Measurements from ENCODE around the gene NTMT1. TPM values are rescaled to one million over a fixed set of nuclear protein-coding genes. Genes with fewer than 3 reads are reported as not detected.

NTMT1 gene
- total RNA-seq, 4 donors from 2014 or later, result 1.8 to 30.8 (median 21.6) TPM

DNA sequence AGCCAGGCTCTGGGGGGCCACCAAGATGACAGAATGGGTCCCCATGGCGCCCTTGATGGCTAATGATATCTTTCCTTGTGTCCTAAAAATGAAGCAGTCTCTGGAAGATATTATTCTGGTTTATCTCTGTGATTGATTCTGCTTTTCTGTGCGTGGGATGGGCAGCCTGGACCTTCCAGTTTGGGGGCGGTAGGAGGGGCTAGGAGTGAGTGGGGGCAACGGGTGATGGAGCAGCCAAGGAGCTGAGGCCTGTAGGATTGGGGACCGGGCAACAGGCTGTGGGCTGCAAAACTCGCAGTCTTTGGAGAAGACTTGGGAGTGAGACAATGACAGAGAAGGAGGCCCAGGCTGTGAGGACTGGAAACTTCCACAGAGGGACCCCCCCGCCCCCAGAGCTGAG lies 48.3 kb downstream of the NTMT1 start:
- intact Hi-C loops (cut with DNase I; ENCODE audit: low total_unique reads), result no loop called here
- Histone ChIP-seq H3K36me3 (no peaks in the 10 kb centered on the region), H3K9me3 (no peaks in the 10 kb centered on the region), H3K4me3 (no peak overlapping the region), H3K27ac (no peak overlapping the region), H3K27me3 (no peaks in the 10 kb centered on the region), H3K4me1 (no peaks in the 10 kb centered on the region)
- TF ChIP-seq, protein P1, sequence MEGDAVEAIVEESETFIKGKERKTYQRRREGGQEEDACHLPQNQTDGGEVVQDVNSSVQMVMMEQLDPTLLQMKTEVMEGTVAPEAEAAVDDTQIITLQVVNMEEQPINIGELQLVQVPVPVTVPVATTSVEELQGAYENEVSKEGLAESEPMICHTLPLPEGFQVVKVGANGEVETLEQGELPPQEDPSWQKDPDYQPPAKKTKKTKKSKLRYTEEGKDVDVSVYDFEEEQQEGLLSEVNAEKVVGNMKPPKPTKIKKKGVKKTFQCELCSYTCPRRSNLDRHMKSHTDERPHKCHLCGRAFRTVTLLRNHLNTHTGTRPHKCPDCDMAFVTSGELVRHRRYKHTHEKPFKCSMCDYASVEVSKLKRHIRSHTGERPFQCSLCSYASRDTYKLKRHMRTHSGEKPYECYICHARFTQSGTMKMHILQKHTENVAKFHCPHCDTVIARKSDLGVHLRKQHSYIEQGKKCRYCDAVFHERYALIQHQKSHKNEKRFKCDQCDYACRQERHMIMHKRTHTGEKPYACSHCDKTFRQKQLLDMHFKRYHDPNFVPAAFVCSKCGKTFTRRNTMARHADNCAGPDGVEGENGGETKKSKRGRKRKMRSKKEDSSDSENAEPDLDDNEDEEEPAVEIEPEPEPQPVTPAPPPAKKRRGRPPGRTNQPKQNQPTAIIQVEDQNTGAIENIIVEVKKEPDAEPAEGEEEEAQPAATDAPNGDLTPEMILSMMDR (IDR thresholded peaks at IDR 0.05), result no peak
- TF ChIP-seq POLR2A (IDR thresholded peaks at IDR 0.05), result no peak
- no peak for DNase-seq

DNA sequence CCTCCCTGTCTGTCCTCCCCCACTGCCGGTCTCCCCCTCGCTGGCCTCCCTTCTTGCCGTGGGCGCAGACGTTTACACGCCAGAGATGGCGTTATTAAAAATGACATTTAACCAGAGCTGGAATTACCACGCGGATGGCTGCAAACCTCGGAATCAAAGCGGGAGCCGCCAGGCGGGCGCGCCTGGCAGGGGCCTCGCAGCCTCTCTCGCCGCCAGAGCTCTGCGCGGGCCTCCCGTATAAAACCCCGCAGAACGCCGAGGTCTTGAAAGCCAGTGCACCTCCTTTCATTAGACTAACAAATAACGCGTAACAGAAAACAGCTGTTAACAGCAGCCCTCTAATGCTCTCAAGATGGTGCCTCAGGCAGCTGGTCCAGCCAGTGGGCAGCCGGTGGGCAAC lies 49.7 kb downstream of the NTMT1 start:
- no peak for TF ChIP-seq POLR2A (IDR thresholded peaks at IDR 0.05)
- TF ChIP-seq, protein P1 (IDR thresholded peaks at IDR 0.05), result no peak
- Histone ChIP-seq H3K9me3 (no peaks in the 10 kb centered on the region), H3K27me3 (no peaks in the 10 kb centered on the region), H3K27ac (no peak overlapping the region), H3K4me3 (no peak overlapping the region), H3K36me3 (no peaks in the 10 kb centered on the region), H3K4me1 (no peaks in the 10 kb centered on the region)
- no peak for DNase-seq
- intact Hi-C loops (cut with DNase I; ENCODE audit: low total_unique reads), result no loop called here

DNA sequence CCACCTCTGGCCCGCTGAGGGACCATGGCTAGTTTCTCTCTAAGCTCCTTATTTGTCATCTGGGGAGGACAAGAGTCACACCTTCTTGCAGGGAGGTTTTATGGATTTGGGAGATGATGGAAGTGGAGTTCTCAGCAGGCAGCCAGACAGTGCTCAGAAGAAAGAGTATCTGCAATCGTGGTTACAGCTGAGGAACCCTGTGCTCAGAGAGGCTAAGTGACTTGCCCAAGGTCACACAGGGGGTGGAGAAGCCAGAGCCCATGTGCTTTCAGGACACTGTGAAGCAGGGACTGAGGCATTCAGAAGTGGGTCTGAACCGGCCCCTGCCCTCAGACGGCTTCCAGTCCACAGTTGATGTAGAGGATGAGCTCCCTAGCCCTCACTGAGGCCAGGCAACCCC lies 50.3 kb downstream of the NTMT1 start:
- no peak for TF ChIP-seq POLR2A (IDR thresholded peaks at IDR 0.05)
- TF ChIP-seq, protein P1 (IDR thresholded peaks at IDR 0.05), result no peak
- DNase-seq, result no peak
- H3K27ac ChIP-seq, result no peak overlapping the region
- H3K27me3 ChIP-seq, result no peaks in the 10 kb centered on the region
- H3K36me3 ChIP-seq, result no peaks in the 10 kb centered on the region
- H3K4me1 ChIP-seq, result no peaks in the 10 kb centered on the region
- intact Hi-C loops (cut with DNase I; ENCODE audit: low total_unique reads), result no loop called here
- H3K4me3 ChIP-seq, result no peak overlapping the region
- H3K9me3 ChIP-seq, result no peaks in the 10 kb centered on the region

DNA sequence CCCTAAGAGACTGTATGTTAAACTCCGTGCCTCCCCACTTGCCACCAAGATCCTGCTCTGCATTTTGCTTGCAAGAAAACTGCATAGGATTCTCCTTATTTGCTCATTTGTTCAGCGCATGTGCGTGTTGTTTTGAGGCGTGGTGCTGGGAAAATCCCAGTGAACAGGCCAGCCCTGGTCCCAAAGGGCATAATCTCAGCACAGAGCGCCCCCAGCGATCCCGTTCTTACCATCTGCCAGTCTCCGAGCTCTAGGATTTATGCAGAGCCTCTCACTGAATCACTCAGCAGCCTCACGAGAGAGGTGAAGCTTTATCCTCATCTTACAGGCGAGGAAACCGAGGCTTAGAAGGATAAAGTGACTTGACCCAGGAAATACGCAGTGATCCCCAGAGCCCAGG lies 51.0 kb downstream of the NTMT1 start:
- Histone ChIP-seq H3K36me3 (no peaks in the 10 kb centered on the region), H3K9me3 (no peaks in the 10 kb centered on the region), H3K27ac (no peak overlapping the region), H3K4me1 (no peaks in the 10 kb centered on the region), H3K27me3 (no peaks in the 10 kb centered on the region), H3K4me3 (no peak overlapping the region)
- intact Hi-C loops (cut with DNase I; ENCODE audit: low total_unique reads), result no loop called here
- TF ChIP-seq, protein P1 (IDR thresholded peaks at IDR 0.05), result no peak
- TF ChIP-seq POLR2A (IDR thresholded peaks at IDR 0.05), result no peak
- no peak for DNase-seq

DNA sequence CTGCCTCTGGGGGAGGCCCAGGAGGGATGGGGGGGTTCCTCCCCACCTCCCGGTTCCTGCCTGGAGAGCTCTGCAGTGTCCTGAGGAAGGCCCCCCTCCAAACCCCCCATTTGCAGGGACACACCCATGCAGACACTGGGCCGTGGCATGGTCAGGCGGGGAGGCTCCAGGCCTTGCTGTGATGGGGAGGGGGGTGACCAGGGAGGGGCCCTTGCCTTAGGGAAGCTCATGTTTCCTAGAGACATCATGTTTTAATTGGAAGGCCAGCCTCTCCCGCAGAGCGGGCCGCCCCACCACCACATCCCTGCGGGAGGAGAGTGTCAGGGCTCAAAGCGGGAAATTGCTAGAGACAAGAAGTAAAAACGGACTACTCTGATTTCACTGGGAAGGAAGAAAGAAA lies 51.5 kb downstream of the NTMT1 start:
- H3K36me3 ChIP-seq, result no peaks in the 10 kb centered on the region
- TF ChIP-seq, protein P1 (IDR thresholded peaks at IDR 0.05), result no peak
- no peak for TF ChIP-seq POLR2A (IDR thresholded peaks at IDR 0.05)
- H3K27me3 ChIP-seq, result no peaks in the 10 kb centered on the region
- H3K4me1 ChIP-seq, result no peaks in the 10 kb centered on the region
- DNase-seq, result no peak
- H3K27ac ChIP-seq, result no peak overlapping the region
- no peak overlapping the region for H3K4me3 ChIP-seq
- intact Hi-C loops (cut with DNase I; ENCODE audit: low total_unique reads), result no loop called here
- H3K9me3 ChIP-seq, result no peaks in the 10 kb centered on the region
